ENCODE measurements around the gene SHROOM3. TPM values are rescaled to one million over a fixed set of nuclear protein-coding genes. Genes with fewer than 3 reads are reported as not detected.
"Not testable (repeated sequence)": the region's sequence is repeated elsewhere in the genome, so short reads cannot be mapped to it uniquely, and the experiment has no call there.

SHROOM3 gene
- total RNA-seq, 2 experiments from 2014 or later: not detected

DNA sequence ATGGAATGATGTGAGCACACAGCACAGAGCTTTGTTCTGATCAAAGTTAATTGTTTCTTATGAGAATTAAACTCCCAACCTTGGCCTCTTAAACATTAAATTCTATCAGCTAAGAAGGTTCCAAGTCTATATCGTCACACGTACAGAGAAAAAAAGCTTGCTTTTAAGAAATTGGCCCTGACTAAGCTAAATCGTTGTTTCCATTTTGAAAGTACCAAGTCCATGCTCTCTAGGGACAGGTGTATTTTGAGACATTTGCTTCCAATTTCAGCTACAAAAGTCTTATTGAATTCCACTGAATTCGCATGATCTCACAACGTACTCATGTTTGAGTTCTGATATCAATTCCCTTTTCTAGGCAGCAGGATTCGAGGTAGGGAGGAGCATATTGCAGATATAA is 157.4 kb downstream of the SHROOM3 start:
- Mint-ChIP-seq H3K36me3 (ENCODE audit: low read depth) (no peaks in the 10 kb centered on the region), H3K4me1 (no peaks in the 10 kb centered on the region), H3K4me3 (no peak overlapping the region), H3K27ac (no peak overlapping the region), H3K27me3 (peaks cover 26% of the 10 kb centered on the region), H3K9me3 (no peaks in the 10 kb centered on the region)
- POLR2A ChIA-PET: no interaction called here
- CTCF ChIA-PET: no interaction called here
- DNase-seq: no peak

DNA sequence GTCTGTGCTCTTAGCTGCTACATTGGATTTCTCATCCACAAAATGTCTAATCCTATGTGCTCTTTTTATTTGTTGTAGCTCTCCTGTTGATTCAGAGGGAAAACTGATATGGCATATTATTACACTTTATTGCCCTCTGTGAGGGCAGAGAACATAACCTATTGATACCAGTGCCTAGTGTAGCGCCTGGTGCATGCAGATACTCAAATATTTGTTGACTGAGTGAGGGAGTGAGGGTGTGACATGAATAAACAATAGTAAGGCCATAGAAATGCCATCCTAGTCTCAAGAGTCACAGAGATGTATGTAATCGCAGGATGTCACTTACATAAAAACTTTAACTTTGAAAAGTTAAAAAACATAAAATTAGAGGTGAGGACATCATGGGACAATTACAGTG is 159.1 kb downstream of the SHROOM3 start:
- no peaks in the 10 kb centered on the region for H3K9me3 Mint-ChIP-seq
- no peak for DNase-seq
- no peaks in the 10 kb centered on the region for H3K36me3 Mint-ChIP-seq (ENCODE audit: low read depth)
- no peaks in the 10 kb centered on the region for H3K4me1 Mint-ChIP-seq
- ChIA-PET CTCF (no interaction called here), POLR2A (no interaction called here)
- H3K4me3 Mint-ChIP-seq: no peak overlapping the region
- H3K27me3 Mint-ChIP-seq: peaks cover 19% of the 10 kb centered on the region
- H3K27ac Mint-ChIP-seq: no peak overlapping the region

DNA sequence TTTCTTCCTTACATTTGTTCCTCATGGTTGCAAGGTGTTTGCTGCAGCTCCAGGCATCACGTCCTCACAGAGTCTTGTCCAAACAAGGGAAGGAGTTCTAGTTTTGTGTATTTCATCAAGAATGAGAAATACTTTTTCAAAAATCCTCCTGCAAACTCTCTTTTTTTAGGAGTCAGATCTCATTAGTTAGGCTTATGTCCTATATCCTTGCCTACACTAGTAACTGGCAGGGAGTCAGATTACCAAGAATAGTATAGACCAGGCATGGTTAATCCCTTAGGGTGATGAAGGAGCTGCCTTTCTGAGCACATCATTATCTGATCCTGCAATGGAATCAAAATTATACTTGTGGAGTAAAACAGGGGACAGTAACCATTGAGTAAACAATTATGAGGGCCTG is 160.4 kb downstream of the SHROOM3 start:
- CTCF ChIA-PET: no interaction called here

DNA sequence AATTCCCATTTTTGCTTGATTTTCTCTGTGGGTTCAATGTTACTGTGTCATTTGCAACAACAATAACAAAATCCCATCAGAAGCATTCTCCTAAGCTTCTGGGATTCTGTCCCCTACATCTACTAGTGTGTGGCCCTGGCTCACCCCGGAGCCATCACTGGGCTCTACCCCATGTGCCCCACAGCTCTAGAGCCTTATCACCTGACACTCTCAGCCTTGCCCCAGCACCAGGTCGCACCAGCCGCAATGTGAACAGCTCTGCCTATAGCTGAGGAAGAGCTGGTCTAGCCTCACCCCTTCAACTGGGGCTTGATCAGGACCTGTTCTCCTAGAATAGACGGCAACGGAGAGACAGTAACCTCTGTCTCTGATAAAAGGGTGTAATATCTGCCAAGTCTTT is 161.7 kb downstream of the SHROOM3 start:
- ChIA-PET POLR2A (no interaction called here), CTCF (no interaction called here)
- Mint-ChIP-seq H3K27me3 (peaks cover 14% of the 10 kb centered on the region), H3K27ac (no peak overlapping the region), H3K36me3 (ENCODE audit: low read depth) (no peaks in the 10 kb centered on the region), H3K9me3 (no peaks in the 10 kb centered on the region), H3K4me1 (no peaks in the 10 kb centered on the region), H3K4me3 (no peak overlapping the region)
- DNase-seq: no peak

More for the DNA sequence above, 160.4 kb downstream of the SHROOM3 start:
- Mint-ChIP-seq H3K36me3 (ENCODE audit: low read depth) (no peaks in the 10 kb centered on the region), H3K9me3 (no peaks in the 10 kb centered on the region), H3K4me1 (no peaks in the 10 kb centered on the region), H3K27ac (no peak overlapping the region), H3K27me3 (peaks cover 18% of the 10 kb centered on the region), H3K4me3 (no peak overlapping the region)
- no peak for DNase-seq
- POLR2A ChIA-PET: no interaction called here

DNA sequence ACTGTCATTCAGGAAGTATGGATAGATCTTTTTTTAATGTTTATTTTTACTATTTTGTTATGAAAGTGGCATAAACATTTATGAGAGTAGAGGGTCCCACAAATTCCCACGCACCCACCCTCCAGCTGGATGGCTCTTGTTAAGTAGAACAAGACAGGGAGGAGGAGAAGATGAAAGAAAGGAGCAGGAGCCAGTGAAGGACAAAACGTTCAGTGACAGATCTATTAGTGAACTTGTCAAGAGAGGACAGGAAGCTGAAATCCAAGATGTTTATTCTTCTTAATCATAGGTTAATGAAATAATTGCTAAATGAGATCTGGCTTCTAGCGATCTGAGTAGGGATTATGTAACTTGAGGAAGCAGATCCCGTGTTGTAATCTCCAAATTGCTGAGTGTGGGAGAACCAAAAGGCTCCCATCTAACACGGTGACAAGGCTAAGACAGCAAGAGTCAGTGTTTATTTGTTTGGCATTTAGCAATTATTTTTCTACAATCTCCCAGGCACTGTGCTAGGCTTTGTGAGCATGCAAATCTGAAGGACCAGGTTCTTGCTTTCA is 162.5 kb downstream of the SHROOM3 start:
- no peaks in the 10 kb centered on the region for H3K36me3 Mint-ChIP-seq (ENCODE audit: low read depth)
- DNase-seq: no peak
- POLR2A ChIA-PET: no interaction called here
- no peak overlapping the region for H3K27ac Mint-ChIP-seq
- no peaks in the 10 kb centered on the region for H3K9me3 Mint-ChIP-seq
- peaks cover 11% of the 10 kb centered on the region for H3K27me3 Mint-ChIP-seq
- no peaks in the 10 kb centered on the region for H3K4me1 Mint-ChIP-seq
- CTCF ChIA-PET: no interaction called here
- no peak overlapping the region for H3K4me3 Mint-ChIP-seq

DNA sequence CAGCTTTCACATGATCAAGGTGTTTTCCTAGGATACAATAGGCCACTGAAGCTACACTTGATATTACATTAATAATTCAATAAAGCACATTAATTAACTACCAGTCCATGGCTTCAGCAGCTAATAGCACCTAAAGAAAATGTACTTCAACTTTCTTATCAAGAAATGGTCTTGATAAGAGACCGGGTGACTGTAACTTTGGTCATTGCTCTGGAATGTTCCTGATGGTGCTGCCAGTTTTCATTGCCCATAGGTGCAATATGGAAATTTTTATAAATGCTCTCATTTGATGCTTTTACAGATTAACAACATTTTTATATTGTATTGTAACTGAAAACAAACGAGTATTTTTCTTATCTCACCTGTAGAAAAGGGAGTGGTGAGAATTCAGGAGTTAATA is 165.4 kb downstream of the SHROOM3 start:
- no peak for DNase-seq
- Mint-ChIP-seq H3K27me3 (peaks cover 10% of the 10 kb centered on the region), H3K4me3 (no peak overlapping the region), H3K4me1 (no peaks in the 10 kb centered on the region), H3K27ac (no peak overlapping the region), H3K36me3 (ENCODE audit: low read depth) (no peaks in the 10 kb centered on the region), H3K9me3 (no peaks in the 10 kb centered on the region)
- CTCF ChIA-PET: no interaction called here
- POLR2A ChIA-PET: no interaction called here

DNA sequence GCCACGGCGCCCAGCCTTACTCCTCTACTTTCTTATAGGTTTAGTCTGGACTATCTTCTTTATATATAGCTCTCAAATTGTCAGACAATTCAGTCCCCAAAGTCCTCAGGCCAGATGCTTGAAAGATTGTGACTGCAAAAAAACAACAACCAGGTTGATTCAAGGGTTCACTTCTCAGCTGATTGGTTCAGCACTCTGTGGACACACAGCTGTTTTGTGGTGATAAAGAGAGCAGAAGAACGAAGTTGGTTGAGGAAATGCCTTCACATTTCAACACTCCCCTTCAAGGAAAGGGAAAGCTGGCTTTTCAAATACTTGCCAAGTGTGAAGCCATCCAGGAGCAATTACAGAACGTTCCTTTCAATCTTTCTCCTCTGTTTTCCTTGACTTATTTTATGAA is 166.8 kb downstream of the SHROOM3 start:
- CTCF ChIA-PET: no interaction called here
- Mint-ChIP-seq H3K4me1 (no peaks in the 10 kb centered on the region), H3K27ac (no peak overlapping the region), H3K36me3 (ENCODE audit: low read depth) (no peaks in the 10 kb centered on the region), H3K9me3 (no peaks in the 10 kb centered on the region), H3K27me3 (peaks cover 10% of the 10 kb centered on the region), H3K4me3 (no peak overlapping the region)
- DNase-seq: no peak
- POLR2A ChIA-PET: no interaction called here

DNA sequence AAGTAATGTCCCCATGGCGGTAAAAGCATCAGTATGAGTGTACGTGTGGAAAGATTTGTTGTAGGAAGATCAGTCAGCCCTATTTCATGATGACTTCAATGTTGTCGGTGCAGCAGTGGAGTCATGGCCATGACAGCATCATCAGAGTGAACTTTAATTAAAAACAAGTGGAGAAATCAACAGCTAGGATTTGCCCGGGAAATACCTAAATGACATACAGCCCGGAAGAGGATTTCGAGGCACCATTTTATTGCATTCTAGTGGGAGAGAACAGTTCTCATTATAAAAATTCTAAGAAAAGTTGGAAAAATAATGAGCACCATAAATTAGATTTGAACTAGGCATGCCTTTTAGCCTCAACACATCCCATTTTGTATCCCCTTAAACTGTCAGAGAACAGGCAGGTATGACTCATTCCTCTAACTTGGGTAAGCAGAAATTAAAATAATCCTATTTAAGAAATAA is 170.1 kb downstream of the SHROOM3 start:
- DNase-seq: no peak
- H3K4me3 Mint-ChIP-seq: no peak overlapping the region
- ChIA-PET CTCF (no interaction called here), POLR2A (no interaction called here)
- no peaks in the 10 kb centered on the region for H3K4me1 Mint-ChIP-seq
- no peak overlapping the region for H3K27ac Mint-ChIP-seq
- H3K27me3 Mint-ChIP-seq: peaks cover 8% of the 10 kb centered on the region
- H3K36me3 Mint-ChIP-seq (ENCODE audit: low read depth): no peaks in the 10 kb centered on the region
- H3K9me3 Mint-ChIP-seq: no peaks in the 10 kb centered on the region

DNA sequence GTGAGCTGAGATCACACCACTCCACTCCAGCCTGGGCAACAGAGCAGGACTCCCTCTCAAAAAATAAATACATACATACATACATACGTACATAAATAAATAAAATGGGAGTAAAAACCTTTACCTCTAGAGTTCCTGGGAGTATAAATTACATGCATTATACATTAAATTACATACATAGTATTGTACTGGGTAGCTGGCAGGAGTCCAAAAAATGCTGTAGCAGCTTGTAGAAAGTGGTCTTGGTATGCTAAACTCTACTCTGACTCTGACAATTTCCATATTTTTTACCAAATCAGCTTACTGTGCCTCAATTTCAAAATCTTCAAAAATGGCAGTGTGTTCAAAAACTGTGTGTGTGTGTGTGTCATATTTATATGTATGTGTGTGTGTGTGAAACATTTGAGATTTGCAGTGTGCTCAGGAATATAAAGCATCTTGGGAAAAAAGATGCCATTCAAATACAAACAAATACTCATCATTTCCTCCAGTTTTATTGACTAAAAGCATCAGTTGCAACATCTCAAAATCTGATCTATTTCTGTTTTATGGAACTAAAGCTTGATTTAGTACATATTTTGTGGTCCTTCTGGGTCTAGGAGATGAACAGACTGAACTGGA is 171.7 kb downstream of the SHROOM3 start:
- DNase-seq: no peak
- Mint-ChIP-seq H3K27ac (no peak overlapping the region), H3K36me3 (ENCODE audit: low read depth) (no peaks in the 10 kb centered on the region), H3K9me3 (no peaks in the 10 kb centered on the region), H3K4me3 (no peak overlapping the region), H3K27me3 (peaks cover 11% of the 10 kb centered on the region), H3K4me1 (no peaks in the 10 kb centered on the region)
- ChIA-PET POLR2A (no interaction called here), CTCF (no interaction called here)

DNA sequence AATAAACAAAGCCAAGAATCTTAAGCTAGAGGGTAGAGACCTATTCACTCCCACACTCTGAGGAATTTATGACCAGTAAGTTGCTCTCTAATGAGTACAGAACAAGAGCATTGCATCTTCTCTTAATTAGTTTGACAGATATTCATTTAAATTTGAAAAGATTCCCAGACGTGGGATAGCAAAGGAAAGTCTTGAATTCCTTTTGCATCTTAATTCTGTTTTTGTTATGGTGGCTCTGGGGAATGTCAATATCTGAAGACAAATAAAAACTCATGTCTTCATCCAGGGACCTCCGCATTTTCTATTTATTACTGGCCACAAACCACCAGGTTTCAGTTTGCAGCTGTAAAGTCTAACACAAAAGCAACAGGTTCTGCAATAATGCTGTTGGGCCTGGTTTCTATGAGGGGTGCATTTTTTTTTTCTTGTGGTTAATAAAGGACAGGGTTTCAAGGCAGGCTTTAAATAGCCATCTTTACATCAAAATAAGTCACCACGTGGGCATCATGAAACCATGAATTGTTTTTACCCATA is 172.3 kb downstream of the SHROOM3 start:
- Mint-ChIP-seq H3K4me3 (no peak overlapping the region), H3K4me1 (no peaks in the 10 kb centered on the region), H3K36me3 (ENCODE audit: low read depth) (no peaks in the 10 kb centered on the region), H3K27me3 (peaks cover 10% of the 10 kb centered on the region), H3K27ac (no peak overlapping the region), H3K9me3 (no peaks in the 10 kb centered on the region)
- ChIA-PET POLR2A (no interaction called here), CTCF (no interaction called here)
- no peak for DNase-seq

DNA sequence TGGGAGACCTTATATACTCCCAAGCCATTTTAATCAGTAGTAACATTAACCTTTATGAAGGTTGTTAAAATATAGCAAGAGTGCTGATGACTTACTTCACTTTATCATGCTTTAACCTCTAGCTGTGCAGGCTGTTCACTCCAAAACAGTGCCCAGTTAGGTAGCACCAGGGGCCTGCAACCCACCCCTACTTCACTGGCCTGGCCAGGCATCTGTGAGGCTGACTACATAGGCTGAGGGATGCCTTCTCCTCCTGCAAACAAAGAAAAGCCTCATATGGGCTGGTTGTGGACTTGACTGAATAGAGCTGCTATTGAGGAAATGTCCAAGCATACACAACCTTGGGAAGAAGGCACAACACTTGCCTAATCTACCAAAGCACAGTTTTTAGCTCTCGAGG is 172.8 kb downstream of the SHROOM3 start:
- DNase-seq: no peak
- POLR2A ChIA-PET: no interaction called here
- CTCF ChIA-PET: no interaction called here

DNA sequence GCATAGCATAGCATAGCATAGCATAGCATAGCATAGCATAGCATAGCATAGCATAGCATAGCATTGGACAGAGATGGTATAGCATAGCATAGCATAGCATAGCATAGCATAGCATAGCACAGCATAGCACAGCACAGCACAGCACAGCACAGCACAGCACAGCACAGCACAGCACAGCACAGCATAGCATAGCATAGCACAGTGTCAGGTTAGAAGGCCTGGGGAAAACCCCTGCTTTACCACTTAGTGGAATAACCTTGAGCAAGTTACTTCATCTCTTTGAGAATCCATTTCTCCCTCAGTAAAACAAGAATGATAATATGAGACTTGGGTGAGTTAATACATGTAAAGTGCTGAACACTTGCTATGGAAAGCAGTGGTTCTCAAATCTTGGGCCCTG is 173.5 kb downstream of the SHROOM3 start:
- H3K4me1 Mint-ChIP-seq; H3K27me3 Mint-ChIP-seq; H3K36me3 Mint-ChIP-seq (ENCODE audit: low read depth); DNase-seq; CTCF ChIA-PET; H3K27ac Mint-ChIP-seq; H3K9me3 Mint-ChIP-seq; H3K4me3 Mint-ChIP-seq; POLR2A ChIA-PET: not testable (repeated sequence)

More for the DNA sequence above, 172.8 kb downstream of the SHROOM3 start:
- Mint-ChIP-seq H3K4me1 (no peaks in the 10 kb centered on the region), H3K27ac (no peak overlapping the region), H3K27me3 (peaks cover 9% of the 10 kb centered on the region), H3K4me3 (no peak overlapping the region), H3K36me3 (ENCODE audit: low read depth) (no peaks in the 10 kb centered on the region), H3K9me3 (no peaks in the 10 kb centered on the region)

DNA sequence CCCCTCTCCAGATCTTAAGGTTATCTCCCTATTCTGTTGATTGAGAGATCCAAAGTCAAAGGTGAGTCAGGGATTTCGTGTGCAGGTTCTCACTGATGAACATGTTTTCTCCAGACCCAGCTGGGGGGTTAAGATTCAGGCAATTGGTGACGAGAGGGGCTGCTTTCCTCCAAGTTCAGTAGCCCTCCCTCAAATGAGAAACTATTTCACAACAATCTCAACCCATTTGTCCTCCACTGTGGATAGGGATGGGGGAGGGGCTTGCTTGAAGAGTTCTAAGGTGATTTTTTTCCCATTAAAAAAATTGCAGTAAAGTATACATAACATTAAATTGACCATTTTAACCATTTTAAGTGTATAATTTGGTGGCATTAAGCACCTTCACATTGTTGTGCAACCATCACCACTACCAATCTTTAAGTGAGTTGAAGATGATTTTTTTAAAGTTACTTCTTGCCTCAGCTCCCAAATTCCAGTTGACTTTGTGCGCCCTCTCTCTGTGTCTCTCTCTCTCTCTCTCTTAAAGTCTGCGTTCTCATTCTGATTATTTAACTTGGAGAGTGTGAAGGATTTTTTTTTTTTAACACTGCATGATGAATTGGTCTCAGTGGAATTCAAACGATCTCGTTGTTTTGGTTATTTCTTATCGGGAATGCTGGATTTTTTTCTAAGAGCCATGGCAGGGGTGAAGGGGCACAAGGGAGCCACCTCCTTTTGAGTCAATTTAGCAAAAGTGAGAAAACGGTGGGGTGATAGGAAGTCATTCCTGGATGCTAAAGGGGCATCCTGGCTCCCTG is 175.9 kb downstream of the SHROOM3 start:
- Mint-ChIP-seq H3K36me3 (ENCODE audit: low read depth) (no peaks in the 10 kb centered on the region), H3K27me3 (peaks cover 15% of the 10 kb centered on the region), H3K4me3 (no peak overlapping the region), H3K27ac (no peak overlapping the region), H3K4me1 (no peaks in the 10 kb centered on the region), H3K9me3 (no peaks in the 10 kb centered on the region)
- no peak for DNase-seq
- CTCF ChIA-PET: no interaction called here
- POLR2A ChIA-PET: no interaction called here
